ENCODE data around the gene TOGARAM1.

DNA sequence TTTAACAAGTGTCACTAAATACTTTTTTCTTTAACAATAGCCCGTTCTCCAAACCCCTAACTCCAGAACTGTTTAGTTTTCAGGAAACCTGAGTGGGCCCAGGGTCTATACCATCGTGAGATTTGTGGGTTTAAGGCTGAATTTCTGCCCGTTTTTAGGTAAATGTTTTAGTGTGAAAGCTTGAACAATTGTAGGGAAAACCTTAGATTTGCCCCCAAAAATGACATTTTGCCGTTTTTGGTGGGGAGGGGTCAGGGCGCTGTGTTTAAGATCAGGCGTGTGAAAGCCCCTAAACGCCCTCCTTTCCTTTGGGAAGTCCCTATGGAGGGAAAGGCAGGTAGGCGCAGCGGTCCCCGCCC lies 121.6 kb downstream of the TOGARAM1 start:
- TF ChIP-seq, protein P1, sequence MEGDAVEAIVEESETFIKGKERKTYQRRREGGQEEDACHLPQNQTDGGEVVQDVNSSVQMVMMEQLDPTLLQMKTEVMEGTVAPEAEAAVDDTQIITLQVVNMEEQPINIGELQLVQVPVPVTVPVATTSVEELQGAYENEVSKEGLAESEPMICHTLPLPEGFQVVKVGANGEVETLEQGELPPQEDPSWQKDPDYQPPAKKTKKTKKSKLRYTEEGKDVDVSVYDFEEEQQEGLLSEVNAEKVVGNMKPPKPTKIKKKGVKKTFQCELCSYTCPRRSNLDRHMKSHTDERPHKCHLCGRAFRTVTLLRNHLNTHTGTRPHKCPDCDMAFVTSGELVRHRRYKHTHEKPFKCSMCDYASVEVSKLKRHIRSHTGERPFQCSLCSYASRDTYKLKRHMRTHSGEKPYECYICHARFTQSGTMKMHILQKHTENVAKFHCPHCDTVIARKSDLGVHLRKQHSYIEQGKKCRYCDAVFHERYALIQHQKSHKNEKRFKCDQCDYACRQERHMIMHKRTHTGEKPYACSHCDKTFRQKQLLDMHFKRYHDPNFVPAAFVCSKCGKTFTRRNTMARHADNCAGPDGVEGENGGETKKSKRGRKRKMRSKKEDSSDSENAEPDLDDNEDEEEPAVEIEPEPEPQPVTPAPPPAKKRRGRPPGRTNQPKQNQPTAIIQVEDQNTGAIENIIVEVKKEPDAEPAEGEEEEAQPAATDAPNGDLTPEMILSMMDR (IDR thresholded peaks at IDR 0.05; ENCODE audit: insufficient read depth, low read length, poor library complexity, severe bottlenecking) = no peak
- no peak for TF ChIP-seq EZH2phosphoT487 (conservative IDR thresholded peaks at IDR 0.05; ENCODE audit: low read length)
